HS-5 (cell line): ENCODE data around the gene CCND1.

Experiments
- DNase-seq: peaks from one replicate; pipeline ENCODE4 v3.0.0-alpha.2; 2012; ENCODE audit warnings: low read depth

CCND1 gene

GRCh38 chr11:69641681-69642548 is 959 bp downstream of the CCND1 start:
- DNase-seq: no peak

- no peak for DNase-seq
Observed at GRCh38 chr11:69642549-69642912, 1.6 kb downstream of the CCND1 start.

- DNase-seq: no peak
Observed at GRCh38 chr11:69642913-69643632, 2.1 kb downstream of the CCND1 start.

GRCh38 chr11:69643646-69644045 is 2.7 kb downstream of the CCND1 start:
- DNase-seq: no peak

DNA sequence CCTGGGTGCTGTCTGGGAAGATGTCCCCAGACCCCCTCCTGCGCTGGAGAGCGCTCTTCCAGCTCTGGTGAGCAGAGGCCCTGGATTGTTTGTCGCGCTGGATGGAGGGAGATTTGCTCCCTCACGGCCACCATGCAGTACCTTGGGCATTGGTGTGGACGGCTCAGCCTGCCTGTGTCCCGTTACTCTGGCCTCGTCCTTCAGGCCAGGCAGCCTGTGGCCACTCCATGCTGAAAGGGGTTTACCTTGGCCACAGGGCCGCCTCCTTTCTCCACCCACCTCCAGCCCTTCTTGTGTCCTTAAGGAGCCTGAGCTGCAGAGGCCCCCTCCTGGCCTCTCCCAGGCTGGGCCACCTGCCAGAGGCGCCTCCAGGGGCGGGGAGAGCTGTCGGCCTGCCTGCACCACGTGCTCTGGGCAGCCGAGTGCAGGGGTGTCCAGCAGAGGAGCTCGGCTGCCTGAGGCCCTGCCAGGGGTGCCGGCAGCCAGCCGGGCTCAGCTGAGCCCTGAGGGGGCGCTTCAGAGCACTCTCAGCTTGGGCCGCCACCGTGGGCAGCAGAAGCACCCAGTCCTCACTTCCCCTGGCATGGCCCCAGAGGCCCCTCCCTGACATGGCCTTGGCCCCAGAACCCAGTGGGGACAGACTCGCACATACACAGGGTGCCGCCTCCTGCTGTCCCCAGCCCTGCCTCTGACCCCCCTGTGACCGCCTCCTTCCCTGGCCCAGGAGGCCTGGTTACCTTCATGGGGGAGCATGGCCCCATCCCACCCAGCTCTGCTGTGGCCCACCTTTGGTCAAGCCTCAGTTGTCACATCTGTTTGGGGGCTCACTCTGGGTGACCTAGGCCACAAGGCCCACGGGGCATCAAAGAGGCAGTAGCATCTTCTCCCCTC is 3.4 kb downstream of the CCND1 start:
- DNase-seq: no peak

DNA sequence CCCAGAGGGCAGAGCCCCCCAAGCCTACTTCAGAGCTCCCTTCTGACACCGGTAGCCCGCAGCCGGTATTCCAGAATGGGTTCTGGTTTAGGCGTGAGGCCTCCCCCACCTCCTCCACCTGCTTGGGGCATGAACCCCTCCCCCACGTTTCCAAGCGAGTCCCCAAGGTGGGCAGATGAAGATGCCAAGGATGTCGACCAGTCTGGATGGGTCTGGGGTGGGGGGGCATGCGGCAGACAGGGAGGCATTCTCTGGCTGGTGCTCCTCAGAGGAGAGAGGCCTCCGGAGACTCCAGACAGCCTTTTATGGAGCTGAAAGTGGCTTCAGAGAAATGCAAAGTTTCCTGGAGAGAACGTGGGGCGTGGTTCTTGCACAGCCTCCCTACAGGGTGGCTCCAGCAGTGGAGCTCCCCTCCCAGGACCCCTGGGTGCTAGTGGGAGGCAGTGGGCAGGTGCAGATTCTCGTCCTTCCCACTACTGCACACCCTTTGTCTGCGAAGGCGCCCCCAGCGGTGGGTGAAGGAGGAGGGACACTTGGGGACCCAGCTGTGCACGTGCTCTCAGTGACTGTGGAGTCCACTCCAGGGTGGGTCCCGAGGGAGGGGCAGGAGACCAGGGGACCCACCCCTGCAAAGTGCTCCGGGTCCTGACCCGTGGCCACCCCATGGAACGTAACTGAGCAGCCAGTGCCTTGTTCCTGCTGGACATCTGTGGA is 4.2 kb downstream of the CCND1 start:
- DNase-seq: no peak

DNA sequence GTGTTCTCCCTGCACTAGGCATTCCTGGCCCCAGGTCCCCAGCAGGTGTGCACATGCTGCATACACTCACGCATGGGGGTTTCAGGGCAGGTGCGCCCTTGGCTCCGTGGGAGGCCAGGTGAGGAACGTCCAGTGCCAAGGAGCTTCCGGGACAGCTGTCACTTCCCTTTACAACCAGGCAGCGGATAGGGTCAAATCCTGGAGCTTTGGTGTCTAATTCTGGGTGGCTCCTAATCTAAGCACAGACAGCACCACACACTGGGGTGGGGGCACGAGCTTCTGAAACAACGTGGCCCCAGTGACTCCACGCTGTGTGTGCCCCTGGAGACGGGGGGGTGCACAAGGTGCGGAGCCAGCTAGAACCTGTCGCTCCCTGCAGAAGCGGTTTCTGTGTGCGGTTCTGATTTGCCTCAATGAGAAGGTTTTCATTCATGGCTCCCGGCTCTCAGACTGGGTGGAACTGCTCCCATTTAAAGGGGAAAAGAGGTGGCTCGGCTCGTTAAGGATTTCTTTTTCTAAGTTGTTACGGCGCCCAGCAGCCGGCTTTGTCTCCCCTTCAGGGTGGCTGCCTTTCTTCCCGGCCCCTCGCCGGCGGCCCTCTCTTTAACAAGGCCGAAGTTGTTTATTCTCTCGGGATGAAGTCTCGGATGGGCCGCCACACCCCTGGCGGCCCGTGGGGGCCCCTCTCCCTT is 5.0 kb downstream of the CCND1 start:
- DNase-seq: no peak

GRCh38 chr11:69646493-69647389 is 5.8 kb downstream of the CCND1 start:
- DNase-seq: no peak

GRCh38 chr11:69647390-69647748 is 6.4 kb downstream of the CCND1 start:
- DNase-seq: no peak

DNA sequence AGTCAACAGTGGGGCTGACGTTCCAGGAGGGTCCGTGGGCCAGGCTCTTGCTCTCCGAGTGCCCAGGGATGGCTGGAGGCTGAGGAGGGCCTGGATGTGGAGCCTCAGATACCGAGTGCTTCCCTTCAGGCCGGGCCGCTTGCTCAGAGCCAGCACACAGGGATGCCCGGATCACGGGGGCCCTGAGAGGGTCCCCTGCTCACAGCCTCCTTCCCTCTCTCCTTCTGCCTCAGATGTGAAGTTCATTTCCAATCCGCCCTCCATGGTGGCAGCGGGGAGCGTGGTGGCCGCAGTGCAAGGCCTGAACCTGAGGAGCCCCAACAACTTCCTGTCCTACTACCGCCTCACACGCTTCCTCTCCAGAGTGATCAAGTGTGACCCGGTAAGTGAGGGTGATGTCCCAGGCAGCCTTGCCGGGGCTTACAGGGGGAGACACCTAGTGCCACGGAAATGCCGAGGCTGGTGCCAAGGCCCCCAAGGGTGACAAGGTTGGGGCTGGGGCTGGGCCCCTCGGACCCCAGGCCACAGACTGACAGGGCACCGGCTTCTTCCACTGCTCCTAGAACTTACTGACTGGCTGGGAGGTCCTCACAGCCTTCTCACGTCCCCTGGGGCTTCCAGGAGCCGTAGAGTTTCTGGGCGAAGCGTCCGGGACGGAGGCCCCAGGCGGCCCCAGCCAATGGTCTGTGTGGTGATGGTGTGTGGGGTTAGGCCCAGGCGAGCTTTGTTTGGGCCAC is 7.0 kb downstream of the CCND1 start:
- no peak for DNase-seq

GRCh38 chr11:69648679-69649575 is 8.0 kb downstream of the CCND1 start:
- no peak for DNase-seq

GRCh38 chr11:69649576-69649900 is 8.6 kb downstream of the CCND1 start:
- DNase-seq: no peak

DNA sequence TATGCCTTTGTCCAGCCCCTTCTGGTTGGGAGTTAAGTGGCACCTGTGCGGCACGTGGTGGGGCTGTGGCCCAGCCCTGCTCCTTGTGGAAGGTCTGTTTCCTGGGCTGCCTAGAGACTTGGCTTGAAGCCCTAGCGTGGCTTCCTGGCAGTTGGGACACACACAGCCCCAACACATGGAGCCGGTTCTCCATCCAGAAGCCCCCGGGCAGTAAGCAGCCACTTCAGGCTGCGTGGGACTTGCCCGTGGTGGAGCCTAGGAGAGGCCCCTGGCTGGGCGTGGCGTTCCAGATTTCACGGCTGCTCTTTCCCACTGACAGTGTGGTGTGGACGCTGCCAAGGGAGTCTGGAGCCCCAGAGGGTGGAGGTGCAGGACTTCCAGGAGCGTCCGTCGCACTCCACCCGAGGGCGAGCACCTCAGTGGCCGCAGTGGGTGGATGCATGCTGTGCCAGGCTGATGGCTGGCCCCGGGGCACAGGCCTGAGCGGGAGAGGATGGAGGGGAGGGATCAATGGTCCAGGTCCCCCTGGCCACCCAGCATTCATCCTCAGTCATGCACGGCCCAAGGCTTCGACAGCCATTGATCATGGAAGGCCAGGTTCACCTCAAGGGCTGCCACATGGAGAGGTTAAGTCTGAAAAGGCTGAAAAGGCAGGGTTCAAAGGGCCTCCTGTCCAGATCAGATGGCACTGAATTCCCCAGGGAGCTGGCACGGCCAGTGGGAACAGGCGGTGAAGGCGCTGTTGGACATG is 9.3 kb downstream of the CCND1 start:
- DNase-seq: no peak

DNA sequence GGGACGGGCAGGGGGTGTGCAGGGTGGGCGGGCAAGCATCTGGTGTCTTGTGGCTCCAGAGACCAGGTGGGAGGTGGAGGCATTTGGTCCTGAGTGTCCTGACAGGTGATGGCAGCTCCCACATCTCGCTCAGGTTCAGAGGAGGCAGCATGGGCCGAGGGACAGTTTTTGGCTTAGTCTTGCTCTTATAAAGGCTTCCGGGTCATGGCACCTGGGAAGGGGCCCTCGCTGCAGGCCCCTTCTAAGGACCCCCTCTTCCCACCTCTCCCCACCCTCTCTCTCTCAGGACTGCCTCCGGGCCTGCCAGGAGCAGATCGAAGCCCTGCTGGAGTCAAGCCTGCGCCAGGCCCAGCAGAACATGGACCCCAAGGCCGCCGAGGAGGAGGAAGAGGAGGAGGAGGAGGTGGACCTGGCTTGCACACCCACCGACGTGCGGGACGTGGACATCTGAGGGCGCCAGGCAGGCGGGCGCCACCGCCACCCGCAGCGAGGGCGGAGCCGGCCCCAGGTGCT is 9.9 kb downstream of the CCND1 start:
- no peak for DNase-seq

DNA sequence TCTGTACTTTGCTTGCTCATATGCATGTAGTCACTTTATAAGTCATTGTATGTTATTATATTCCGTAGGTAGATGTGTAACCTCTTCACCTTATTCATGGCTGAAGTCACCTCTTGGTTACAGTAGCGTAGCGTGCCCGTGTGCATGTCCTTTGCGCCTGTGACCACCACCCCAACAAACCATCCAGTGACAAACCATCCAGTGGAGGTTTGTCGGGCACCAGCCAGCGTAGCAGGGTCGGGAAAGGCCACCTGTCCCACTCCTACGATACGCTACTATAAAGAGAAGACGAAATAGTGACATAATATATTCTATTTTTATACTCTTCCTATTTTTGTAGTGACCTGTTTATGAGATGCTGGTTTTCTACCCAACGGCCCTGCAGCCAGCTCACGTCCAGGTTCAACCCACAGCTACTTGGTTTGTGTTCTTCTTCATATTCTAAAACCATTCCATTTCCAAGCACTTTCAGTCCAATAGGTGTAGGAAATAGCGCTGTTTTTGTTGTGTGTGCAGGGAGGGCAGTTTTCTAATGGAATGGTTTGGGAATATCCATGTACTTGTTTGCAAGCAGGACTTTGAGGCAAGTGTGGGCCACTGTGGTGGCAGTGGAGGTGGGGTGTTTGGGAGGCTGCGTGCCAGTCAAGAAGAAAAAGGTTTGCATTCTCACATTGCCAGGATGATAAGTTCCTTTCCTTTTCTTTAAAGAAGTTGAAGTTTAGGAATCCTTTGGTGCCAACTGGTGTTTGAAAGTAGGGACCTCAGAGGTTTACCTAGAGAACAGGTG is 11.1 kb downstream of the CCND1 start:
- no peak for DNase-seq

DNA sequence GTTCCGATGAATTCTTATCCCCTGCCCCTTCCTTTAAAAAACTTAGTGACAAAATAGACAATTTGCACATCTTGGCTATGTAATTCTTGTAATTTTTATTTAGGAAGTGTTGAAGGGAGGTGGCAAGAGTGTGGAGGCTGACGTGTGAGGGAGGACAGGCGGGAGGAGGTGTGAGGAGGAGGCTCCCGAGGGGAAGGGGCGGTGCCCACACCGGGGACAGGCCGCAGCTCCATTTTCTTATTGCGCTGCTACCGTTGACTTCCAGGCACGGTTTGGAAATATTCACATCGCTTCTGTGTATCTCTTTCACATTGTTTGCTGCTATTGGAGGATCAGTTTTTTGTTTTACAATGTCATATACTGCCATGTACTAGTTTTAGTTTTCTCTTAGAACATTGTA is 12.0 kb downstream of the CCND1 start:
- DNase-seq: no peak

DNA sequence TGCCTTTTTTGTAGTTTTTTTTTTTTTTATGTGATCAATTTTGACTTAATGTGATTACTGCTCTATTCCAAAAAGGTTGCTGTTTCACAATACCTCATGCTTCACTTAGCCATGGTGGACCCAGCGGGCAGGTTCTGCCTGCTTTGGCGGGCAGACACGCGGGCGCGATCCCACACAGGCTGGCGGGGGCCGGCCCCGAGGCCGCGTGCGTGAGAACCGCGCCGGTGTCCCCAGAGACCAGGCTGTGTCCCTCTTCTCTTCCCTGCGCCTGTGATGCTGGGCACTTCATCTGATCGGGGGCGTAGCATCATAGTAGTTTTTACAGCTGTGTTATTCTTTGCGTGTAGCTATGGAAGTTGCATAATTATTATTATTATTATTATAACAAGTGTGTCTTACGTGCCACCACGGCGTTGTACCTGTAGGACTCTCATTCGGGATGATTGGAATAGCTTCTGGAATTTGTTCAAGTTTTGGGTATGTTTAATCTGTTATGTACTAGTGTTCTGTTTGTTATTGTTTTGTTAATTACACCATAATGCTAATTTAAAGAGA is 12.5 kb downstream of the CCND1 start:
- no peak for DNase-seq
